Esophagus squamous epithelium (tissue), 4 donors: ENCODE data around the gene GPR137B.

Experiments
- CTCF ChIP-seq, 6 experiments: fragments of 450-650 bp in 4 of 6; fragments of 200-600 bp in 2 of 6; sonication (generic) in 2 of 6; IDR thresholded peaks; one replicate each; pipeline ENCODE4 v1.5.1; 2016 to 2019; ENCODE audit warnings: antibody characterized with exemption in 6 of 6, mild to moderate bottlenecking in 4 of 6, moderate library complexity in 4 of 6
- POLR2A ChIP-seq, 4 donors: fragments of 450-650 bp; IDR thresholded peaks; one replicate each; pipeline ENCODE4 v1.6.1; 2017; ENCODE audit warnings: antibody characterized with exemption in 4 of 4, mild to moderate bottlenecking in 4 of 4, moderate library complexity in 3 of 4

- TF ChIP-seq CTCF (IDR thresholded peaks at IDR 0.05) (no peak), POLR2A (IDR thresholded peaks at IDR 0.05) (no peak)
Observed at GRCh38 chr1:236247286-236247685, 104.9 kb downstream of the GPR137B start.
